ENCODE measurements around the gene TEX12. TPM values are rescaled to one million over a fixed set of nuclear protein-coding genes. Genes with fewer than 3 reads are reported as not detected.

The TEX12 gene
- total RNA-seq, result under 1 TPM in 2 of 9 donors, not detected in 7; 0.36 to 0.57 TPM
- under 1 TPM in 1 of 2 donors, not detected in 1; 0.27 TPM for polyA plus RNA-seq
- long read RNA-seq, donor 1, result 0 reads
- long read RNA-seq, donor 2, result 0 reads
- long read RNA-seq, donor 3, result 0 reads

GRCh38 chr11:112167145-112167544, at the start of gene TEX12:
Gene TEX12, plus strand, starts transcription at chr11:112167372. Its CDS starts 1,897 bp downstream, at chr11:112169269.
- WGBS, 4 donors, result 74 to 86% (median 82%) methylated on average over 25 of the region's 25 CpGs
- Histone ChIP-seq H3K4me3 (no peak within 1 kb of the TSS), H3K36me3 (no peaks in the 10 kb centered on the region), H3K27ac (no peak within 1 kb of the TSS), H3K9me3 (no peaks in the 10 kb centered on the region), H3K27me3 (no peaks in the 10 kb centered on the region), H3K4me1 (peaks cover 0 to 6% (median 0%) of the 10 kb centered on the region in 12 donors)
- TF ChIP-seq POLR2A (IDR thresholded peaks at IDR 0.05) (no peak), CTCF (IDR thresholded peaks at IDR 0.05) (no peak)
- ATAC-seq (no peak), DNase-seq (no peak)
- intact Hi-C loops (cut with DNase I), result loop anchor here in 2 of 10 donors (10.0 kb wide), 1 partner anchor 52 kb away; no protein-coding TSS in a partner anchor

- 86 to 94% (median 89%) methylated on average over 2 of the region's 2 CpGs for WGBS, 4 donors
- no peak for ATAC-seq
- Histone ChIP-seq H3K36me3 (peaks cover 0 to 7% (median 0%) of the 10 kb centered on the region in 9 donors), H3K27ac (no peak overlapping the region), H3K4me1 (peaks cover 0 to 15% (median 0%) of the 10 kb centered on the region in 12 donors), H3K9me3 (no peaks in the 10 kb centered on the region), H3K27me3 (no peaks in the 10 kb centered on the region), H3K4me3 (no peak overlapping the region)
- intact Hi-C loops (cut with DNase I), result loop anchor here in 6 of 10 donors (5.0 to 10.0 kb wide), 5 partner anchors 47 to 157 kb away; partner anchors contain the start of genes BCO2 (in 2 of the 6), IL18 (in 2 of the 6) and TEX12 (in 2 of the 6)
- TF ChIP-seq POLR2A (IDR thresholded peaks at IDR 0.05) (no peak), CTCF (IDR thresholded peaks at IDR 0.05) (no peak)
- DNase-seq, result no peak
These were observed 49.0 kb upstream of the TEX12 start for GRCh38 chr11:112118176-112118575.

- no peak for ATAC-seq
- TF ChIP-seq CTCF (IDR thresholded peaks at IDR 0.05) (no peak), POLR2A (IDR thresholded peaks at IDR 0.05) (no peak)
- no peaks in the 10 kb centered on the region for H3K27me3 ChIP-seq
- intact Hi-C loops (cut with DNase I), result no loop called here
- H3K36me3 ChIP-seq, result peaks cover 0 to 7% (median 0%) of the 10 kb centered on the region in 9 donors
- peaks cover 0 to 13% (median 0%) of the 10 kb centered on the region in 12 donors for H3K4me1 ChIP-seq
- H3K9me3 ChIP-seq, result no peaks in the 10 kb centered on the region
- 87 to 95% (median 94%) methylated on average over 5 of the region's 5 CpGs for WGBS, 4 donors
- no peak overlapping the region for H3K27ac ChIP-seq
- H3K4me3 ChIP-seq, result no peak overlapping the region
- no peak for DNase-seq
These were observed 45.1 kb upstream of the TEX12 start for GRCh38 chr11:112121981-112122615.

- no peak for DNase-seq
- ATAC-seq, result no peak
- TF ChIP-seq POLR2A (IDR thresholded peaks at IDR 0.05) (no peak), CTCF (IDR thresholded peaks at IDR 0.05) (no peak)
- WGBS, 4 donors, result 67 to 78% (median 75%) methylated on average over 4 of the region's 4 CpGs
- Histone ChIP-seq H3K4me1 (peaks cover 0 to 13% (median 0%) of the 10 kb centered on the region in 12 donors), H3K27ac (no peak overlapping the region), H3K36me3 (peaks cover 0 to 7% (median 0%) of the 10 kb centered on the region in 9 donors), H3K4me3 (no peak overlapping the region), H3K9me3 (no peaks in the 10 kb centered on the region), H3K27me3 (no peaks in the 10 kb centered on the region)
- intact Hi-C loops (cut with DNase I), result no loop called here
These were observed 44.0 kb upstream of the TEX12 start for GRCh38 chr11:112123129-112123528.
